NCI-H1436 treated with DMSO at 0.1 percent for 48 hours (cell line): ENCODE data around the gene SLC39A12.
"Not testable (repeated sequence)": the region's sequence is repeated elsewhere in the genome, so short reads cannot be mapped to it uniquely, and the experiment has no call there.

Experiments used
- DNase-seq: peaks from one replicate; lab custom pipeline; 2025; lab: John Stamatoyannopoulos, UW

Gene SLC39A12

DNA sequence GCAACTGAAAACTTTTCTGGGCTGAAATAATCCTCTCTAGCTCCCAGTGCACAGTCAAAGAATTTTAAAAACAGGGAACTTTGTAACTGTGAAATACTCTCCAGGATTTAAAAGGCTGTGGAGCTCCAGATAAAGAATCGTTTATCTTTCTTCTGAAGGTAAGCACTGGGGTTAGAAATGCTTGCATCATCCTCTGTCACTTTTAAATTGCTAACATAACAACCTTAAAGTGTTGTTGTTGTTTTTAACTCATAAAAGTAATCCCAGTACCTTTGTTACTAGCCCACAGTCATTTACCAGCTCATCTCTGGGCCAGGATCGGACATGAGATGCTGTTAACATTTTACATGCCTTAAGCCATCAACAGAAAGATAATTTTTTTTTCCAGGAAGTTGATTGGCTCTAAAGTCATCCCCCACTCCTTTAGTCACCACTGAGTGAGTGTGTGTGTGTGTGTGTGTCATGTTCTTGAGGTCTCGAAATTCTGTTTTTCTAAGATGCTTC lies at the start of gene SLC39A12:
SLC39A12 (plus strand) TSS at position 51 of the 504 bp plus-strand sequence. CDS start 1,359 bp downstream, outside the sequence.
- no peak for DNase-seq

DNA sequence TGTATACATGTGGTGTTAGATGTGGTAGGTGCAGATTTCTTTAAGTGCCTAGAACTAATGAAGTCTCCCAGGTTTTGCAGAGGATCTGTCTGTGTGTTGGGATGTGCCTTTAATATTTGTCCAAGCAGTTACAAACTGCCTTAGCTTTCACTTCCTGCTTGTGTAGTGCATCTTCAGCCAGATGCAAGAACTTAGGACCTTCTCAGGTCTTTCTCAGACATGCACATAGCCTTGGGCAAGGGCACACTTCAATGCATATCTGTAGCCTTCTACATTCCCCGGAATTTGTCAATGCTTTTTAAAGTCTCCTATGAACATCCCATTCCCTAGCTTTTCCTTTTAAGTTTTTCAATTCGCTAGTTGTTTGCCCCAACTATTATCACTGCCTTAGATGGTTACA lies 47.2 kb upstream of the SLC39A12 start:
- DNase-seq: no peak

DNA sequence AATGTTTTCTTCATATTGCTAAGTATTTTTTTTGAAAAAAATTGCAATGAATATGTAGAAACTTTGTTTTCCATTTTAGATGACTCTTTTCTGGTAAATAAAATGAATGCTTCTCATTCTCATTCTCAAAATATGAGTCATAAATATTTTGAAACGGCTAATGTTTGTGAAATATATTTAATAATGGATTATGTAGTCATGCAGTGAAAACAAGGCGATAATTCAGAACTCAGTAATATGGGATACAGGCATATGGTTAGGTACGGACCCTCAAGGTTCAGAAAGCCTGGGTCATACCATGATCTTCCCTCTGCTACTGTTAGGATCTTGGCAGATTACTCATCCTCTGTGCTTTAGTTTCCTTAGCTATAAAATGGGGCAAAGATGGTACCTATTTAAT lies 46.2 kb upstream of the SLC39A12 start:
- DNase-seq: no peak

DNA sequence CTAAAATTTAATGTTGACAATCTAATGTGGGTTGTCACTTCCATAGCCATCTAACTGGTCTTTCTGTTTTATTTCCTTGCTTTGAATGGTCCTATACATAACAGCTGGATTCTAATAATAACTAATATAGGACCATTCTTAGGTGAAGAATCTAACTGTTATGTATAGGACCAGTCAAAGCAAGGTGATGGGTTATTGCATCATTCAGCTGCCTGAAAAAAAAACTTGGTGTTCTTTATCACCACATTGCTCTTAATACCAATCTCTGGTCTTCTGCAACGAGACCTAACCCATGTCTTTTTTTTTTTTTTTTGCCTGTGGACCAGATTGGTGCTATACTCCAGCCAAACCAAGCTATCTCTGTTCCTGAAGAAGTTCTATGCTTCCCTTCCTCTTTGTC lies 45.7 kb upstream of the SLC39A12 start:
- no peak for DNase-seq

GRCh38 chr10:17907641-17908040 lies 44.1 kb upstream of the SLC39A12 start:
- no peak for DNase-seq

GRCh38 chr10:17910125-17910789 lies 41.5 kb upstream of the SLC39A12 start:
- no peak for DNase-seq

DNA sequence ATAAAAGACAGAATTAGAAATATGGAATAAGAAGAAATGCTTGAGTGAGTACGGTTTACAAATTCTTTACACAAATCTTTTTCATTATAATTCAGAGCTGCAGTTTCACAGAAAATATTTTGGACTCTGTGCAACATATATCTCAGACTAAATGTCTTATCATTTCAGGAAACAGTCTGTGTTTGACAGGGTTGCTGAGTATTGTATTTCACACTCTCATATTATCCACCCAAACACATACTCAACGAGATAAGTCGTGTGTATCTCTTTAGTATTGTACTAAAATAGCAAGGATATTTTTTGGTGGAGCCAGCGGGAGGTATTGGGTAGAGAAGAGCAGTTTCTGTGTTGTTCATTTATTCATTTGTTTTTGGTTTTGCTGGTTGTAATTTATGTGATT lies 39.0 kb upstream of the SLC39A12 start:
- no peak for DNase-seq

GRCh38 chr10:17913604-17914003 lies 38.1 kb upstream of the SLC39A12 start:
- DNase-seq: no peak

- no peak for DNase-seq
These were observed 37.3 kb upstream of the SLC39A12 start for GRCh38 chr10:17914169-17915045.

GRCh38 chr10:17915181-17915580 lies 36.5 kb upstream of the SLC39A12 start:
- DNase-seq: no peak

DNA sequence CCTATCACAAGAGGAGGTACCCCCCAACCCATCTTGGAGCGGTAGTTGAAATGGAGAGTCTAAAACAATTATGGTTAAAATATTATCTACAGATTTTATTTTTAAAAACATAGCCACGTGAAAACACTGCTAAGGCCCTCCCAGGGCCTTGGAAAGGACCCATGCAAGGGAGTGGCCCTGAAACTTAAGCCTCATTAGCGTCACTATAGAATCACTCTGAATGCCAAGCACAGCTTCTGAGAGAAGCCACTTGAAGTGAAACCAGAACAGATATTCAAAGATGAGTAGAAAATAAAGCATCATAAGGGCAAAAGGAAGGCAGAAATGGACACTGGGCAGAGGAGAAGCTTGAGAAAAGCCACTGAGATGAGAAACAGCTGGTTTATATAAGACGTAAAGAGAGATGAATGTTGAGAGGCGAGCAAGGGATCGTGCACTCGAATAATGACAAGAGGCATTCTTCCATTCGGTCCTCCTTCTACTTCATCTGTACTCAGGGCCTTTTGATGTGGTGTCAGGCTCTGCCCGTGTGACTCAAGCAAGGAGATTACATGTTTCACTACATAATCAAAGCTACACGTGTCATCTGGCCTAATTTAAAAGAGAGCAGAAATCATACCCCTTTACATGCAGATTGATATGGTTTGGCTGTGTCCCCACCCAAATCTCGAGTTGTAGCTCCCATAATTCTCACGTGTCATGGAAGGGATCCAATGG lies 33.4 kb upstream of the SLC39A12 start:
- no peak for DNase-seq

GRCh38 chr10:17921378-17921777 lies 30.3 kb upstream of the SLC39A12 start:
- no peak for DNase-seq

- DNase-seq: no peak
These were observed 28.0 kb upstream of the SLC39A12 start for GRCh38 chr10:17923728-17924127.

GRCh38 chr10:17943033-17943745 lies 8.5 kb upstream of the SLC39A12 start:
- no peak for DNase-seq

GRCh38 chr10:17950269-17950668 lies 1.4 kb upstream of the SLC39A12 start:
- not testable (repeated sequence) for DNase-seq

DNA sequence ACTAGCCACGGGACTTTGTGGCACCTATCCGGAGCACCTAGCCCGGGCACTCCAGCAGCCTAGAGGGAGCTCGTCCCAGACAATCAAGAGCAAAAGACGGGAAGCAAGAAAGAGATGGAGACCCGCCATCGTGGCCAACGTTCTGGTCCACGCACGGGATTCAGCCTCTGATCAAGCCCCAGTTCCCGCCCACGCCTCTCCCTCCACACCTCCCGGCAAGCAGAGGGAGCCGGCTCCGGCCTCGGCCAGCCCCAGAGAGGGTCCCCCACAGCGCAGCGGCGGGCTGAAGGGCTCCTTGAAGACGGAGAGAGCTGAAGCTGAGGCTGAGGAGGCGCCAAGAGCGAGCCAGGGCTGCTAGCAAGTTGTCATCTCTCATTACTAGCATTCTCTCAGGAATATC lies 992 bp upstream of the SLC39A12 start:
- no peak for DNase-seq

DNA sequence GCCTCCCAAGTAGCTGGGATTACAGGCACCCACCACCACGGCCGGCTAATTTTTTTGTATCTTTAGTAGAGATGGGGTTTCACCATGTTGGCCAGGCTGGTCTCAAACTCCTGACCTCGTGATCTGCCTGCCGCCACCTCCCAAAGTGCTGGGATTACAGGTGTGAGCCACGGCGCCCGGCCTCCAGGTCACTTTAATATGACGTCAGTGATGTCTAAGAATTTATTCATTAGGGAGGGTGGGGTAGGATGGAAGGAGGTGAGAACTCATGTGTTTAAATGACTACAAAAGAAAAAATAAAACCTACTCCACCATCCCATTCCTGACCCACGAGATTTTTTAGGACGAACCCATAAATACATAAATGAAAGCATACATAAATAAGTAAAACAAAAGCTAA lies 2.7 kb downstream of the SLC39A12 start:
- not testable (repeated sequence) for DNase-seq

DNA sequence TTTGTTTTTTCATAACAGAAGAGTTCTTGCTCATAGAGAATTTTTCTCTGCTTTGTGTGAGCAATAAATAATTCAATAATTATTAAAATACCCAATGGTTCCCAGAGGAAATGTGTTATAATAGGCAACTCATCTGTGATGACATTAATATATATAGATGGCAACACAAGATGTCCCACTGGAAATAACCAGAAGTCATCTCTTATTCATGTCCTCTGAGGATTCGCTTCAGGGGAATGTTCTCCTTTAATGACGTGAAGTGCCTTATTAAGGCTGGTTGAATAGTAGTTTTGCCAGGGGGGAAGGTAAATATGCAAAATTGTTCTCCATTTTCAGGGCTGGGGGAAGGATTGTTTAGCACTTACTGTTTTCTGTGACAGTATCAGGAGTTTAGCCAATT lies 3.1 kb downstream of the SLC39A12 start:
- DNase-seq: no peak

DNA sequence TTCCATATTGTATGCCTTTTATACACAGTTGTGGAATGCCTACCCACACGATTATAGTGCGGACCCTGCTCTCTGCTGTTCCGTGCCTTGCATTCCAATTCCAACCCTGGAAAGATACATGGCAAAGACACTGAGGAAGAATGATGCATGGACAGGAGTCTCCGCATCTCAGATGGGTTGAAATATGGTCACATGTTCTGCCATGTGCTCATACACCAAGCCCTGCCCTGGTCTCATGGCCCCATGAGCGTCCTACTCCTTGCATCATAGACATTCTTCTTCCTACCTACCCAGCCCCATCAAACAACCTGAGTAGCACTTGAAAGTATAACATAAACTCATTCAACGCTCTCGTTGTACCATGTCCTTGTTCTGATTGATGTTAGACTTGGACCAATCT lies 6.3 kb downstream of the SLC39A12 start:
- no peak for DNase-seq

GRCh38 chr10:17959870-17960269 lies 8.2 kb downstream of the SLC39A12 start:
- no peak for DNase-seq

DNA sequence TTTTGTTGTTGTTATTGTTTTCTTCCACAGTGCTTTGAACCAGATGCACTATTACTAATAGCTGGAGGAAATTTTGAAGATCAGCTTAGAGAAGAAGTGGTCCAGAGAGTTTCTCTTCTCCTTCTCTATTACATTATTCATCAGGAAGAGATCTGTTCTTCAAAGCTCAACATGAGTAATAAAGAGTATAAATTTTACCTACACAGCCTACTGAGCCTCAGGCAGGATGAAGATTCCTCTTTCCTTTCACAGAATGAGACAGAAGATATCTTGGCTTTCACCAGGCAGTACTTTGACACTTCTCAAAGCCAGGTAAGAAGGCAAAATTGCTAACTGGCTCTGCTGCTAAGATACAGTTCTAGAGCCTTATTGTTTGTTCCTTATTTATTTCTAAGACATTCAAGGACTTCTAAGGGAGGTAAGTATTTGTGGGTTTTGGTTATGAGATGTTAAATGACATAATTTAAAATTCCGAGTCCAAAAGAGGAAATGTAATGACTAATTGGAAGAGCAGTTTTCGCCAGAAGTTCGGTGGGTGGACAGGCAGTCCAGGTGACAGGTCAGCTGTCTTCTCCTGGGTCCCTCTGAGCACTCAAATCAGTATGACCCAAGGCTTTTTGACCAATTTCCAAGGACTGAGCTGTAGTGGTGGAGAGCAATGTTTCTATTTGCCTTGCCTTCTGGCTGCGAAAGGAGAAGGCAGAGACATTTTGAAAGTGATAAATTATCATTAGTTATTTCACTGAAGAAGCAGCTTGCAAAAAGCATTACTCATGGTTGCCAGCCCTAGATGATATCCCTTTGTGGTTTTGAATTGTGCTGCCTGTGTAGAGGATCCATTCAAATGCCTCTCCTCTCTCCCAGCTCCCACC lies 10.1 kb downstream of the SLC39A12 start:
- no peak for DNase-seq
